G401.6 (cell line): ENCODE measurements around the gene HBD.
"Not testable (repeated sequence)": the region's sequence is repeated elsewhere in the genome, so short reads cannot be mapped to it uniquely, and the experiment has no call there.

Source experiments
- FAIRE-seq: peaks from 2 replicates; lab custom pipeline; 2012; peaks lifted over from hg19 to GRCh38; lab: Jason Lieb, UNC

The HBD gene

DNA sequence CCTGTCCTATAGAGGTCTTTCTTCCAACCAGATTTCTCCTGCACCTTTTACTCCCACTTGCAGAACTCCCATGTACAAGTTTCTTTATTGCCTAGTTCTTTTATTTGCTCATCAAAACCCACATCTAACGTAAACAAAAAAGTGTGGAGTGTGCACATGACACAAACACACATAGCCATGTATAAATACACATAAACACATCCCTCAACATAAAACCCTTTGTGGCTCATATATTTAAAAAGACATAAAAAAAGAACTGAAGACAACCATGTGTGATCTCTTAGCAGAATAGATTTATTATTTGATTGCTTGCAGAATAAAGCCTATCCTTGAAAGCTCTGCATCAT is 18.6 kb upstream of the HBD start:
- FAIRE-seq, result no peak

DNA sequence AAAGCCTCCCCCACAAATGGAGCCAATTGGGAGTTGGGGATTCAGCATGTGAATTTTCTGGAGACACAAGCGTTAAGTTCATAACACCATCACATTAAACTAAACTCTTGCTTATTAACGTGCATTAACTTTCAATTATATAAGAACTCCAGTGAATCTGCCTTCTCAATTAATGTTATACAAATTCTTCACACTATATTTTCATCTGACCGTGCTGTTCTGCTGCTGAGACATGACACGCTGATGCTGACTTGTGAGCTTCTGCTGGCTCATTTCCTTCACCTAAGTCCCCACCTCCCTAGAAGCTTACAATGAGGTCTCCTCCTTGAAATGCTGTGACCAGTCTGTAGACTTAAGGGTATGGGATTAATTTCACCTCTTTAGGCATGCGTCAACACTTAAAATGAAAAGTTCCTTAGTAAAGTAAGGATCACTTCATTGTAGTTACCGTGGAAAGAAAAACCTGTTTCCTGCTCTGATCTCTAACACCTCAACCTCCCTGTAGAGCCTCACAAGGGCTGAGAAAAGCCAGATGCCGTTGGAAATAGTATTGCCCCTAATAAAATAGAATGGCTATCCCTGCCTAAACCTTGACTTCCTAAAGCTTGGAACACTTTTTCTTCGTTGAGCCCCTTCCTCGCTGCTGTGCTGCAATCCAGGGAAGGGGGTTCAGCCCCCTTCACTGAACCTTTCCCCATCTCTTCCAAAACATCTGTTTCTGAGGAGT is 18.1 kb upstream of the HBD start:
- no peak for FAIRE-seq

DNA sequence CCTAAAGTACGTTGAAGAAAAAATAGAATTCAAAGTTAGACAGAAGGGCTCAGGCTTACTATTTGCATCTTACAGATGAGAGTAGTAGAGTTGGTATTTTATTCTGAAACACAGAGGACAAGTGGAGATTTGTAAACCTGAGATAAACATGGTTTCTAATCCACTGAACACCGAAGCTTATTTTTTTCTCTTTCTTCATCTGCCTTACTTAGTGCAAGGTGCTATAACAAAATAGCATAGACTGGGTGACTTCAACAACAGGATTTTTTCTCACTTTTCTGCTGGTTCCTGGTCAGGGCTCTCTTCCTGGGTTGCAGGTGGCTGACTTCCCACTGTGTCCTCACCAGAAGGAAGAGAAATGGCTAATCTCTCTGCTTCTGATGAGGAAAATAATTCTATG is 17.5 kb upstream of the HBD start:
- FAIRE-seq, result no peak

DNA sequence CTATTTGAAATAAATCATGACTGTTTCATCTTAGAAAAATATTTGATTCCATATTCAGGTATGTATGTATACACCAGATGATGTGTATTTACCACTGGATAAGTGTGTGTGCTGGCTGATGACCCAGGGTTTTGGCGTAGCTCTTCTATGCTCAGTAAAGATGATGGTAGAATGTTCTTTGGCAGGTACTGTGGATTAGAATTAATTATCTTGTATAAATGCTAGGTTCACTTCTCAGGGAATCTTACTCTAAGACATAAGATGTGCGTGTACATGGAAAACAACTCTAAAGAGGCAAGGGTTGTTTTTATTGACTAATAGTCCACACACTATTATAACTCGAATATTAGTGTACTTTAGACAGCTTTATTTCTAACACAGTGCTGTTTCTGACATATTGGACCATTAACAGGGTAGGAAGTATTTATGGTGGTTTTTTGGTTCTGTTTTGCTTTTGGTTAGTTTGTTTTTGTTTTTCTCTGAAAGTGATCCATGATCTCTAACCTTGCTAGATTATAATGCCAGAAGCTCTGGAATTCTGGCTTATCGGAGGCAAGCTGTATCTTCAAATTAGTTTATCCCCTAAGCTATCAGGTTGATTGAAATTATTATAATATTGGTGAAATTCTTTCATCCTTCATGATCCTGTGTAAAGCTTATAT is 16.4 kb upstream of the HBD start:
- FAIRE-seq, result no peak

DNA sequence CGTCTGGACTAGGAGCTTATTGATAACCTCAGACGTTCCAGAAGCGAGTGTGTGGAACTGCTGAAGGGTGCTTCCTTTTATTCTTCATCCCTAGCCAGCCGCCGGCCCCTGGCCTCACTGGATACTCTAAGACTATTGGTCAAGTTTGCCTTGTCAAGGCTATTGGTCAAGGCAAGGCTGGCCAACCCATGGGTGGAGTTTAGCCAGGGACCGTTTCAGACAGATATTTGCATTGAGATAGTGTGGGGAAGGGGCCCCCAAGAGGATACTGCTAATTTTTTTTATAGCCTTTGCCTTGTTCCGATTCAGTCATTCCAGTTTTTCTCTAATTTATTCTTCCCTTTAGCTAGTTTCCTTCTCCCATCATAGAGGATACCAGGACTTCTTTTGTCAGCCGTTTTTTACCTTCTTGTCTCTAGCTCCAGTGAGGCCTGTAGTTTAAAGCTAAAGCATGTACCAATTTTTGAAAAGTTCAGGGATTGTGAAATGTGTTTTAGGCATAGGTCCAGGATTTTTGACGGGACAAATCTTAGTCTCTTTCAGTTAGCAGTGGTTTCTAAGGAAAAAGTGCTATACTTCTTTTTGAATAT is 15.6 kb upstream of the HBD start, which contains the start of gene HBG1:
HBG1 (minus strand) TSS at position 51 of the 590 bp plus-strand sequence. CDS start 53 bp downstream, outside the sequence.
- FAIRE-seq, result not testable (repeated sequence)

DNA sequence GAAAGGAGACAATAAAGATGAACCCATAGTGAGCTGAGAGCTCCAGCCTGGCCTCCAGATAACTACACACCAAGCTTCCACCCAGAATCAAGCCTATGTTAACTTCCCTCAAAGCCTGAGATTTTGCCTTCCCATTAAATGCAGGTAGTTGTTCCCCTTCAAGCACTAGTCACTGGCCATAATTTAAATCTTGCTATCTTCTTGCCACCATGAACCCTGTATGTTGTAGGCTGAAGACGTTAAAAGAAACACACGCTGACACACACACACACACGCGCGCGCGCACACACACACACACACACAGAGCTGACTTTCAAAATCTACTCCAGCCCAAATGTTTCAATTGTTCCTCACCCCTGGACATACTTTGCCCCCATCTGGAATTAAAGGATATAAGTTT is 14.2 kb upstream of the HBD start:
- FAIRE-seq, result not testable (repeated sequence)

DNA sequence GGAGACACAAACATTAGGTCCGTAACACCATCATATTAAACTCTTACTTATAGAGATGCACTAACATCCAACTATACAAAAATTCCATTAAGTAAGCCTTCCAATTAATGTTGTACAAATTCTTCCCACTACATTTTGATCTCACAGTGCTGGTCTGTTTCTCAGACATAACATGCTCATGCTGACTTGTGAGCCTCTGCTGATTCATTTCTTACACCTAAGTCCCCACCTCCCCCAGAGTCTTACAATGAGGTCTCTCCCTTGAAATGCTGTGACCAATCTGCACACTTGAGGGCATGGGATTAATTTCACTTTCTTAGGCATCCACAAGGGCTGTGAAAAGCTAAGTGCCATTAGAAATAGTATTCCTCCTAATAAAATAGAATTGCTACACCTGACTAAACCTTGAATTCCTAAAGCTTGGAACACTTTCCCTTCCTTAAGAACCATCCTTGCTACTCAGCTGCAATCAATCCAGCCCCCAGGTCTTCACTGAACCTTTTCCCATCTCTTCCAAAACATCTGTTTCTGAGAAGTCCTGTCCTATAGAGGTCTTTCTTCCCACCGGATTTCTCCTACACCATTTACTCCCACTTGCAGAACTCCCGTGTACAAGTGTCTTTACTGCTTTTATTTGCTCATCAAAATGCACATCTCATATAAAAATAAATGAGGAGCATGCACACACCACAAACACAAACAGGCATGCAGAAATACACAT is 13.3 kb upstream of the HBD start:
- FAIRE-seq, result no peak

DNA sequence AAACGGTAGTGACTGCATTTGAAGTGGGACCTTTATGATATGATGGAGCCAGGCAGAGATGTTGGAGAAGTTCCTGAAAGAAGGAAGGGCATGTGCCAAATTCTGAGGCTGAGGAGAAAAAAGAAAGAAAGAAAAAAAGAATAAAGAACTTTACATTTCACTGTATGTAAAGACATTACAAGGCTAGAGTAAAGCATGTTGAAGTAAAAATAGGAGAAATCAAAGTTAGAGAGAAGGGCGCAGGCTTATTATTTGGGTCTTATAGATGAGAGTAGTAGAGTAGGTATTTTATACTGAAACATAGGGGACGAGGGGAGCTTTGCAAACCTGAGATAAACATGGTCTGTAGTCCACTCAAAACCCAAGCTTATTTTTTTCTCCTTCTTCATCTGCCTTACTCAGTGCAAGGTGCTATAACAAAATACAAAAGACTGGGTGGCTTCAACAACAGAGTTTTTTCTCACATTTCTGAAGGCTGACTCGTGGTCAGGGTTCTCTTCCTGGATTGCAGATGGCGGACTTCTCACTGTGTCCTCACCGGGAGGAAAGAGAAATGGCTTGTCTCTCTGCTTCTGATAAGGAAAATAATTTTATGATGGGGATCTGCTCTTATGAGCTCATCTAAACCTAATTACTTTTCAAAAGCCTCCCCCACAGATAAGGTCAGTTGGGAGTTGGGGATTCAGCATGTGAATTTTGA is 12.6 kb upstream of the HBD start:
- FAIRE-seq, result no peak

DNA sequence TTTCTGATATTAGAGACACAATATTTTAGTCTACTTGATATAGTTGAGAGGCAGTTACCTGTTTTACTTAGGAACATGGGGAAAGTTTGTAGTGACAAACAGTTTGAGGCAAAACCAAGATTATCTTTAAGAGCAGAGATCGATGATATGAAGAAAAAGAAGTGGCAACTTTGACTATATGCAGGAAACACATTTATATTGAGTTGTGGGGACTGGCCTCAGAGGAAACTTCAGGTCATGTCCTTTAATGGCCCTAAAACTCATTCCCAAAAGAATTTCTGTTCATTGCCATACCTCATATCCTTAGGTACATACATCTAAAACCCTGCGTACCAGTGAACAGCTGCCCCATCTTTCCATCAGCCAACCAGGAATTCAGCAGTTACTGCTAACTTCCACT is 10.9 kb upstream of the HBD start:
- FAIRE-seq, result no peak

DNA sequence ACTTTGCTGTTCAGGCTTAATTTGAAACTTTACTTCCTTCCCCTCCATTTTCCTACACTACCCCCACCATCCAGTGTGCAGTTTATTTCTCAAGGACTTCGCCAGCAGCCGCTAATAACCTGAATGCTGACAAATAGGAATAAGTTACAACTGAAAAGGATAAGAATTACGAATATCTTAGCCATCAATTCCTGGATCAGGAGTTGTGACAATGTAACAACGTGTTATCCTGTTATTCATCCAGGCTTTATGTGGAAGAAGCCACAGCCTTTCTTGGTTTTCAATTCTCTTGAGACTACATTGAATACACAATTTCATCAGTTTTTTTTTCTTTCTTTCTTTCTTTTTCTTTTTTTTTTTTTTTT is 9.5 kb upstream of the HBD start:
- FAIRE-seq, result no peak

DNA sequence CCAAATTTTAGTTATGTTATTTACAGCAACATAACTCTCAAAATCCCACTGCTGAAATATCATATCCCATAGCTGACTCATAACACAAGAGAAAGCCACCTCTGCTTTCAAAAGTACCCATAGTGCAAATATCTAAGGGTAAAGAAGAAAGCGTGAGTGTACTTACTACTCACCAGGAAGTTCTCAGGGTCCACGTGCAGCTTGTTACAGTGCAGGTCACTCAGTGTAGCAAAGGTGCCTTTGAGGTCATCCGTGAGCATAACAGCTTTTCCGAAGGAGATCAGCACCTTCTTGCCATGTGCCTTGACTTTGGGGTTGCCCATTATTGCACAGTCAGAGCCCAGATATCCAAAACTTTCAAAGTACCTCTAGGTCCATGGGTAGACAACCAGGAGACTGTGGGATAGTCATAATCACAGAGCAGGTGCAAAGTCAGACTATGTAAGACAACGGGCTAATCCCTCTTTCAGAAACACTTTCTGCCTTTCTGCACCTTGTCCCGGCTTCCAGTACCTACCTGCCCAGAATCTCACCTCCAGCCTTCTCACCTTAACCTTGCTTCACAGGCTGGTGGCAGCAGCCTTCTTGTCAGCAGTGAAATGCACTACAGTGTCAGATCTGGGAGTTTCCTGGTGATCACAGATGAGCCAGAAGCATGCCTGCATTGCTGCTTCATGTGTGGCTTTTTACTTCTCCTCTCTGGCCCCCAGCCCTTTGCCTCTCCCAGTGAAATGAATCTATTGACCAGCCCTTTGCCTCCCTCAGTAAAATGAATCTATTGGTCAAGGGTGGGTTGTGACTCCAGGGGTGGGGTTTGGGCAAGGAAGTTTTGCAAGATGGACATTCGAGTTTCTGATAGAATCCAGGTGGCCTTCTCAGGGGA is 8.9 kb upstream of the HBD start:
- no peak for FAIRE-seq

DNA sequence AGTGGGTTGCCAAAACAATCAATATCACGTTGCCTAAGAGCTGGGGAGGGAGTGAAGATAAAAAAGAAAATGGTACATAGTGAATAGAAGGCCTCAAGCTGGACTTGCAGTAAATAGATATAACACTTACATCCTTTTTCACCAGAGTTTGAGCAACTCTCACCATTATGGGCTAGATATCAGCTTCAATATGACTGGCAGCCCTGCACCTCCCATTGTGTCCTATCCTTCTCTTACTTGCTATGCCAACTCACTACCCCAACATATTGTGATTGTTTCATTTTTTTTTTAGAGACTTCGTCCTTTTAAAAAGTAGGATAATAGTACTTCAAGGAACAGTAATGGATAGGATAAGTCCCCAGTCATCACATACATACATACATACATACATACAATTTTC is 7.9 kb upstream of the HBD start:
- no peak for FAIRE-seq

DNA sequence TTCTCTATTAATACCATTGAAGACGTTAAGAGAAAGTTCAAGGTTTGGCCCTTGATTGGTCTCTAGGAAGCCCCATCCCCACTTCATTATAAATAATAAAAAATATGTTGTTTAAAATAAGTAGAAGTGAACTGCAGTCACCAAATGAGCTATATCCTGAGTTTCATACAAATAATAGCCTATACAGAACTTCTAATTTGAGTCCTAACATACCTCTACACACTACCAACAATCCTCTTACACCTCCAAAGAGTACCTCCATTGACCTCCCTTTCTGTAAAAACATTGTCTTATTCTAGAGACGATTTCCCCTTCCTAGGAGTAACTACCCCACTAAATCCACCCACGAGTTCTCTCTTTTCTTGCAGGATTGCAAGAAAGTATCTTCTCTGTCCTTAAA is 7.2 kb upstream of the HBD start:
- FAIRE-seq, result no peak

DNA sequence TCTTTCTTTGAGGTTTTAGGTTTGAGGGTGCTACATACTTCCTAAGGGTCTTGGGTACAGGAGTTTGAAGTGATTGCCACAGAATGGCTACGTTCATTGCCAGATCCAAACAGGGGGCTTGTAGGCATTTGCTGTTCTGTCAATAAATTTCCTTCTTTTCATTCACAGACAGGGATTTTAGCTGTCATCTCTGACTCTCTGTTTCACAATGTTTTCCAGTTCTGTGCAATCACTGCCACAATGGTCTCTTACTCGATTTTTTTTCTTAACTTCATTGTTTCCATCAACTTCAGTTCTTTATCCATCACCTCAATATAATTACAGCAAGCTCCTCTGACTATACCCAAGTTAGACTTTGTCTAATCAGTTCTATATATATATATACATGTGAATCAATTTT is 6.2 kb upstream of the HBD start:
- no peak for FAIRE-seq

DNA sequence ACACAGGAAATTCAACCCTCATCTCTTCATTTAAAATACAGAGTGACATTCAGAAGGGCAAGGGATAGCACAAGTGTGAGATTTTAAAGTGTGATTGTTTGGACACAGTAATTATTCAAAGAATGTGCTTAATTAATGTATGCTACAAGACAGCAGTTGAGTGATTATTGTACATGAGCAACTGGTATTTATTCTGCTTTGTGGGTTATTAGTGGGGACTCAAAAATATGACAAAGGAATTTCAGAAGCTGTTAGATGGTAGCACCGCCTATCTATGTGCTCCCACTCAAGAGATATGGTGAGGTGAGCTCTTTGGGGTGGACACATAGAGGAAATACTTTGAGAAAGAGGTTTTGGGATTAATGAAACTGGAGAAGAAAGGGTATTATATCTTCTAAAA is 5.8 kb upstream of the HBD start:
- FAIRE-seq, result no peak

DNA sequence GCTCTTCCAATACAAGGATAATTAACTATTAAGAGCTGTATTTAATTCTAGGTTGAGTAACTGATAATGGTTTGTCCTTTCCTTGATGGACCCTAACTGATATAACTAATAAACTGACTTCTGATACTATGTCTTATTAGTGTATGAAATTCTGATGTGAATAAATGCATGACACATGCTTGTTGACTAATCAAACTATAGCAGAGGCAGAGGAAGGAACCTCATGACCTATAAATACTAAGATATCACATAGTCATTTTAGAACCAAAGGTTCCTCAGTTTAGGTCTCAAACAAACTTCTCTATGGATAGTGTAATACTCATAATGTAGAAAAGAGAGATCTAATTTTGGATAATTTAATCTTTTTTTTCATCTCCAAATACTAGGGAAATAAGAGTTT is 4.8 kb upstream of the HBD start:
- no peak for FAIRE-seq

DNA sequence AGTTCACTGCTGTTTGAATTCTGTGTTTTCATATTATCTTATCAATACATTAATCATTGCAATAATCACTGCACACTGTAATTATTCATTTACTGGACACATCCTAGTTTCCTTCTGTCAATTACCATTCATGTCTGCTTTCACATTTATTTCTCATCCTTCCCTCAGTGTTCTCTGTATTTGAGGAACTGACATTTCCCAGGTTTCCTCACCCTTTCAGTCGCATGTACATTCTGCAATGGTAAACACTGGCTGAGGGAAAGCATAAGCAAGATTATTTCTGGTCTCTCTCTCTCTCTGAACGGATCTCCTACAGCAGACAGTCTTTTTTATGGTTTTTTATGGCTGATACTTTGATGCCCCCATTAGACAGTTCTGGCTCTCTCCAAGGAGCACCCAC is 4.2 kb upstream of the HBD start:
- FAIRE-seq, result no peak

DNA sequence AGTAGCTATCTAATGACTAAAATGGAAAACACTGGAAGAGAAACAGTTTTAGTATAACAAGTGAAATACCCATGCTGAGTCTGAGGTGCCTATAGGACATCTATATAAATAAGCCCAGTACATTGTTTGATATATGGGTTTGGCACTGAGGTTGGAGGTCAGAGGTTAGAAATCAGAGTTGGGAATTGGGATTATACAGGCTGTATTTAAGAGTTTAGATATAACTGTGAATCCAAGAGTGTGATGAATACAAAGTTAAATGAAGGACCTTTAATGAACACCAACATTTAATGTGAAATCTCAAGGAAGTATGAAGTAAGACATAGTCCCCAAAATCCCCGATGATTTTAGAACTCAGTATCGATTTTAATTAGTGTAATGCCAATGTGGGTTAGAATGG is 3.1 kb upstream of the HBD start:
- no peak for FAIRE-seq

DNA sequence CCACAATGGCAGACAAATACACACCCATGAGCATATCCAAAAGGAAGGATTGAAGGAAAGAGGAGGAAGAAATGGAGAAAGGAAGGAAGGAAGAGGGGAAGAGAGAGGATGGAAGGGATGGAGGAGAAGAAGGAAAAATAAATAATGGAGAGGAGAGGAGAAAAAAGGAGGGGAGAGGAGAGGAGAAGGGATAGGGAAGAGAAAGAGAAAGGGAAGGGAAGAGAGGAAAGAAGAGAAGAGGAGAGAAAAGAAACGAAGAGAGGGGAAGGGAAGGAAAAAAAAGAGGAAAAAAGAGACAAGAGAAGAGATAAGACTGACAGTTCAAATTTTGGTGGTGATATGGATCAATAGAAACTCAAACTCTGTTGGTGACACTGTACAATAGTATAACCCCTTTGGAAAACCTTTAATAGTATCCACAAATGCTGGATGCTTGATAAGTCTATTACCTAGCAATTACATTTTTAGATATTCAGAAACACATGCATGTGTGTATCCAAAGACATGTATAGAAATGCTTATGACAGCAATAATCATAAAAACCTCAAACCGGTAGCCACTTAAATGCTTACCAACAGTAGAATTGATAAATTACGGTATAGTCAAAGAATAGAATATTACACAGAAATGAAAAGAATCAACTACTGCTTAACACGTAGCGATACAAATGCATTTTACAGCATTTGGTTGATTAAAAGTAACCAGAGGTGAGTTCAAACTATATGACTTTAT is 1.2 kb upstream of the HBD start:
- no peak for FAIRE-seq

DNA sequence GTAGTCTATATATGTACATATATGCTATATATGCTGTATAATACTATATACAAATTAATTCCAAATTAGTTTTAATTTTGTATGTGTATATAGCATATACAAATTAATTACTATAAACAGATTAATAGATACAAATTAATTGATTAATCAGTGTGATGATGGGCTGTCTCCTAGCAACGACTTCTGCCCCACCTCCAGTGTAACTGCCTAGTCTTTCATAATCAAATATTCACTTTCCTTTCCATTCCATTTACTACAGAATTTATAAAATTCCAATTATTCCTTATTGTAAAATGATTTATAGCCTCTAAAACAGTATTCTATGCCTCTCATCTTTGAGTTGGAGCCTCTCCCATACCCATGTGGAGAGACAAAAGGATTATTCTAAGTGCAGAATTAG is 976 bp downstream of the HBD start:
- FAIRE-seq, result no peak

DNA sequence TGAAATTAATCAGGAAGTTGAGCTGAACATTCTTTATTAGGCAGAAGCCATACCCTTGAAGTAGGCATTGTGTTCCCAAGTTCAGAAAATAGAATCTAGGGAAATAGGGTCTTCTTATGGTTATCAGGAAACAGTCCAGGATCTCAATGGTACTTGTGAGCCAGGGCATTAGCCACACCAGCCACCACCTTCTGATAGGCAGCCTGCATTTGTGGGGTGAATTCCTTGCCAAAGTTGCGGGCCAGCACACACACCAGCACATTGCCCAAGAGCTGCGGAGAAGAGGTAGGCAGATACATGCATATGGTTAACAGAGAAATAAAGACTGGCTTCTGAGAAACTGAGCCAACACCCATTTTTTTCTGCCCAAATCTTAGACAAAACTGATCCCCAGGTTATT is 1.5 kb downstream of the HBD start:
- no peak for FAIRE-seq
